K562 (cell line): Measurements from ENCODE around the gene MINK1. TPM values are rescaled to one million over a fixed set of nuclear protein-coding genes. Genes with fewer than 3 reads are reported as not detected.

Source experiments
- ATAC-seq: fragments of 200-7000 bp; cut with Tn5 transposase; 3 replicates; pipeline ENCODE4 v1.9.1; 2020; ENCODE audit warnings: moderate library complexity
- BruUV-seq: library from RNA; stranded (reverse); fragments of 400-500 nt; replicated peaks from 2 replicates; lab custom pipeline; 2021; lab: Mats Ljungman, UMichigan
- CTCF ChIA-PET: fragments of 300-600 bp; formaldehyde crosslinking; extraction: SDS; loops from one replicate; lab custom pipeline; 2021; ENCODE audit warnings: low intra/inter-chr PET ratio; lab: Yijun Ruan, JAX
- POLR2A ChIA-PET: fragments of 300-600, 350-650 bp; sonication (Branson Sonifier 250); formaldehyde crosslinking; extraction: SDS; loops from one replicate; lab custom pipeline; 2021; ENCODE audit warnings: antibody characterized with exemption, inconsistent platforms; lab: Yijun Ruan, JAX
- DNase-seq, 4 experiments: peaks; one replicate each; pipeline versions ENCODE4 v3.0.0 to v3.0.0-alpha.2; 2011 to 2018; ENCODE audit warnings: low spot score in 3 of 4, mixed read lengths in 3 of 4; ENCODE audit errors: extremely low read depth in 1 of 4
- FAIRE-seq: peaks from 2 replicates; lab custom pipeline; 2011; peaks lifted over from hg19 to GRCh38; lab: Jason Lieb, UNC
- H2AFZ ChIP-seq: 2 replicates; pipeline ENCODE4 v1.6.0; 2011; ENCODE audit warnings: low read depth, low read length, control low read depth, inconsistent platforms
- H3K27ac ChIP-seq: fragments of 200-600 bp; 3 replicates; pipeline ENCODE4 v1.8.0; 2011; ENCODE audit warnings: low read depth, mild to moderate bottlenecking, control low read depth, inconsistent platforms, low read length, moderate library complexity, mixed read lengths; ENCODE audit errors: extremely low read depth
- H3K27me3 ChIP-seq, 2 experiments: fragments of 300-600 bp in 1 of 2; 2 replicates in 1 of 2; 3 replicates in 1 of 2; pipeline versions ENCODE4 v1.6.0 to v1.8.0; 2011; ENCODE audit warnings: inconsistent platforms in 2 of 2, low read length in 2 of 2, mild to moderate bottlenecking in 1 of 2, mixed read lengths in 1 of 2, moderate library complexity in 1 of 2; ENCODE audit not compliant: control insufficient read depth in 2 of 2, insufficient read depth in 2 of 2
- H3K36me3 ChIP-seq: fragments of 300-600 bp; 3 replicates; pipeline ENCODE4 v1.8.0; 2011; ENCODE audit warnings: mild to moderate bottlenecking, low read length, inconsistent platforms; ENCODE audit not compliant: control insufficient read depth, insufficient read depth
- H3K4me1 ChIP-seq, 2 experiments: fragments of 200-600 bp in 1 of 2; replicated peaks in 1 of 2; 2 replicates in 1 of 2; 3 replicates in 1 of 2; pipeline versions ENCODE4 v1.5.1 to v1.8.0; 2011; ENCODE audit warnings: inconsistent platforms in 2 of 2, low read length in 2 of 2, mild to moderate bottlenecking in 1 of 2, mixed read lengths in 1 of 2, moderate library complexity in 1 of 2; ENCODE audit not compliant: control insufficient read depth in 2 of 2, insufficient read depth in 2 of 2
- H3K4me2 ChIP-seq: 2 replicates; pipeline ENCODE4 v1.6.1; 2011; ENCODE audit warnings: low read length, control low read depth, inconsistent platforms, mixed read lengths; ENCODE audit not compliant: insufficient read depth
- H3K4me3 ChIP-seq: fragments of 200-600 bp; sonication (generic), shearing (Covaris generic); 2 replicates; pipeline ENCODE4 v1.5.1; 2016; ENCODE audit warnings: control low read depth, inconsistent platforms
- H3K79me2 ChIP-seq: fragments of 200-600 bp; 3 replicates; pipeline ENCODE4 v1.8.0; 2011; ENCODE audit warnings: low read length, inconsistent platforms; ENCODE audit not compliant: control insufficient read depth, insufficient read depth
- H3K9ac ChIP-seq, 2 experiments: 2 replicates each; pipeline versions ENCODE4 v1.6.0 to v1.6.1; 2011; ENCODE audit warnings: low read depth in 2 of 2, low read length in 2 of 2, control low read depth in 1 of 2, inconsistent platforms in 1 of 2, mild to moderate bottlenecking in 1 of 2, mixed read lengths in 1 of 2; ENCODE audit not compliant: insufficient read depth in 1 of 2
- H3K9me1 ChIP-seq: one replicate; pipeline ENCODE4 v1.6.0; 2011; ENCODE audit warnings: inconsistent platforms, mild to moderate bottlenecking, low read length, moderate library complexity; ENCODE audit not compliant: control insufficient read depth, insufficient read depth
- H3K9me3 ChIP-seq: replicated peaks from 2 replicates; pipeline ENCODE4 v1.5.1; 2011; ENCODE audit warnings: low read depth, low read length, inconsistent platforms; ENCODE audit not compliant: control insufficient read depth, insufficient read depth
- H4K20me1 ChIP-seq: replicated peaks from 2 replicates; pipeline ENCODE4 v1.6.1; 2011; ENCODE audit warnings: low read length, inconsistent platforms, mixed read lengths; ENCODE audit not compliant: control insufficient read depth, insufficient read depth
- KDM1A ChIP-seq, 2 experiments: fragments of 450-650 bp; IDR thresholded peaks; 2 replicates each; pipeline ENCODE4 v1.6.1; 2016; ENCODE audit warnings: mild to moderate bottlenecking in 2 of 2
- KDM4B ChIP-seq, 2 experiments: fragments of 450-650 bp in 1 of 2; sonication (generic) in 1 of 2; IDR thresholded peaks; 2 replicates each; pipeline ENCODE4 v1.6.1; 2016 to 2017; ENCODE audit warnings: borderline replicate concordance in 2 of 2, antibody characterized with exemption in 1 of 2, low read depth in 1 of 2, mild to moderate bottlenecking in 1 of 2
- POLR2G ChIP-seq: fragments of 200-400 bp; formaldehyde crosslinking; IDR thresholded peaks from 2 replicates; pipeline ENCODE4 v1.6.1; 2017; ENCODE audit warnings: low read depth, mild to moderate bottlenecking, antibody characterized with exemption, low read length, moderate library complexity
- SETDB1 ChIP-seq: IDR thresholded peaks from one replicate; pipeline ENCODE4 v1.6.1; 2012; ENCODE audit warnings: low read length, control low read depth, inconsistent platforms
- ZBTB1 ChIP-seq: sonication (generic); formaldehyde crosslinking; IDR thresholded peaks from 2 replicates; pipeline ENCODE4 v1.8.1; 2023; ENCODE audit warnings: missing genetic modification reagents, low read depth, mild to moderate bottlenecking, borderline replicate concordance
- ZNF174 ChIP-seq: fragments of 250-450 bp; sonication (Bioruptor Pico); IDR thresholded peaks from 2 replicates; pipeline ENCODE4 v1.4.0; 2020; ENCODE audit warnings: mild to moderate bottlenecking
- WGBS: fragments of 100-300 bp; shearing (Covaris generic); methylation state at CpG from one replicate; pipeline ENCODE4 v1.1.6; 2016; ENCODE audit warnings: low coverage, mixed read lengths; ENCODE audit not compliant: insufficient coverage; ENCODE audit errors: missing lambda C conversion rate; 5-methylcytosine and 5-hydroxymethylcytosine counted together
- in situ Hi-C: fragments of 300-500 bp; cut with MboI; formaldehyde crosslinking; loops from 4 replicates; pipeline ENCODE4 v1.15.0; 2018; ENCODE audit warnings: inconsistent platforms, mixed read lengths
- intact Hi-C: fragments of 100-400 bp; cut with micrococcal nuclease; formaldehyde crosslinking; loops from 2 replicates; pipeline ENCODE4 v1.14.2; 2022
- polyA plus RNA-seq, 8 experiments: library from polyadenylated mRNA; depleted of rRNA in 4 of 8; stranded (reverse) in 5 of 8; unstranded in 3 of 8; fragments of >200 nt; fragmentation: Nextera tagmentation in 2 of 8; fragmentation: Illumina TruSeq in 1 of 8; extraction: Ambion mirVana in 2 of 8; extraction: Trizol in 1 of 8; gene quantifications; 2 replicates each; pipeline versions ENCODE4 v1.2.1 to v1.2.3, GENCODE V29; 2011 to 2014; ENCODE audit warnings: inconsistent platforms in 1 of 8, missing spikeins in 1 of 8
- total RNA-seq, 7 experiments: library from RNA; depleted of rRNA in 6 of 7; stranded (reverse); fragments of >200 nt in 6 of 7; fragmentation: Illumina TruSeq in 2 of 7; extraction: Trizol in 2 of 7; gene quantifications; 2 replicates each; pipeline versions ENCODE4 v1.2.1 to v1.2.3, GENCODE V29; 2011 to 2021; ENCODE audit warnings: low replicate concordance in 1 of 7

The MINK1 gene
- total and polyA plus RNA-seq, 9 of the 15 experiments (the other 6 are each of a cell fraction or from before 2014, with no cell fraction given): 0.11 to 54.2 (median 14.9) TPM

DNA sequence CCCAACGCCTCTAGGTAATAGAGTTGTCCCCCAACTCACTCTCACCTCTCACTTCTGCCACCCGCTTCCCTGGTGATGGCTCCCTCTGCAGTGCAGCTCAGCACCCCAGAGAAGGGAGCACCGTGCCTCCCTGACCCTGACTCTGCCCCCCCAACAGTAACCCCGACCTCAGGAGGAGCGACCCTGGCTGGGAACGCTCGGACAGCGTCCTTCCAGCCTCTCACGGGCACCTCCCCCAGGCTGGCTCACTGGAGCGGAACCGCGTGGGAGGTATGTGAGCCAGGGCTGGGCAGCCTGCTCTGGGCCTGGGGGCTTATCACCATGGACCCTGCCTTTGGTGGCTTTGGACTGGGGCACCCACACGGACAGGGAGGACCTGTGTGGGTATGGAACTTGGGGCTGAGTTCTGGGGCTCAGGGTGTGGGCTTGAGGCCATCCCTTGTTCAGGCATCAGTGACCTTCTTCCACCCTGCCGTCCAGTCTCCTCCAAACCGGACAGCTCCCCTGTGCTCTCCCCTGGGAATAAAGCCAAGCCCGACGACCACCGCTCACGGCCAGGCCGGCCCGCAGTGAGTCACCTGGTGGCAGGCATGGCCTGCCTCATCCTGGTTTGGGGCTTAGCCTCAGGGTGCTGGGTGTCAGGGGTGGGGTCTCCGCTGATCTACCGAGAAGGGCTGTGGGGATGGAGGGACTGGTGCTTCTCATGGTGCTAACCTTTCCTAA is 59.5 kb downstream of the MINK1 start:
- POLR2A ChIA-PET: no interaction called here
- no peak overlapping the region for H3K4me3 ChIP-seq
- intact Hi-C loops: no loop called here
- TF ChIP-seq ZNF174 (CRISPR knock-in tag) (no peak), POLR2G (peak; percentile 51; the same call in 1 of the 2 replicates)
- TF ChIP-seq, all 486 proteins: peak for 1
- H3K9me3 ChIP-seq: no peaks in the 10 kb centered on the region
- in situ Hi-C loops: no loop called here
- H3K27ac ChIP-seq: no peak overlapping the region
- H3K79me2 ChIP-seq: no peaks in the 10 kb centered on the region
- H3K9ac ChIP-seq: peak overlapping the region in 1 of 2 experiments; percentile 22; a peak in 1 of 4 replicates
- H3K9me1 ChIP-seq: no peaks in the 10 kb centered on the region
- no peaks in the 10 kb centered on the region for H3K27me3 ChIP-seq
- WGBS: 80% methylated on average over 6 of the region's 23 CpGs
- H4K20me1 ChIP-seq: 0 out of 2 replicates have a peak, but pooled peaks cover 3% of the 10 kb centered on the region
- H3K36me3 ChIP-seq: peaks cover 74% of the 10 kb centered on the region; the same call in 2 of the 3 replicates
- H3K4me2 ChIP-seq: no peak overlapping the region
- FAIRE-seq: no peak
- CTCF ChIA-PET: no interaction called here
- no peak for DNase-seq
- no peak for ATAC-seq
- no TSS peak for BruUV-seq
- H3K4me1 ChIP-seq: peaks cover 0 to 18% of the 10 kb centered on the region in 2 experiments; a peak in 2 of 5 replicates
- no peak overlapping the region for H2AFZ ChIP-seq

GRCh38 chr17:4893272-4893671 is 60.1 kb downstream of the MINK1 start:
- Histone ChIP-seq H4K20me1 (0 out of 2 replicates have a peak, but pooled peaks cover 3% of the 10 kb centered on the region), H3K4me2 (no peak overlapping the region), H3K27ac (no peak overlapping the region), H2AFZ (no peak overlapping the region), H3K27me3 (no peaks in the 10 kb centered on the region), H3K9me3 (no peaks in the 10 kb centered on the region), H3K9ac (no peak overlapping the region; a peak in 1 of 4 replicates), H3K9me1 (no peaks in the 10 kb centered on the region)
- intact Hi-C loops: no loop called here
- WGBS: 76% methylated on average over 6 of the region's 18 CpGs
- in situ Hi-C loops: no loop called here
- no peak for TF ChIP-seq KDM4B (IDR thresholded peaks at IDR 0.05; ENCODE audit: borderline replicate concordance in 2 of 2, low read depth in 1 of 2)
- TF ChIP-seq SETDB1: no peak
- TF ChIP-seq ZBTB1: no peak
- no peak for TF ChIP-seq KDM1A (IDR thresholded peaks at IDR 0.05)
- TF ChIP-seq, all 486 proteins: peak for 0
- no peak for ATAC-seq
- no peak overlapping the region for H3K4me3 ChIP-seq
- no peak for DNase-seq
- H3K79me2 ChIP-seq: no peaks in the 10 kb centered on the region
- CTCF ChIA-PET: no interaction called here
- peaks cover 74% of the 10 kb centered on the region; the same call in 2 of the 3 replicates for H3K36me3 ChIP-seq
- POLR2A ChIA-PET: no interaction called here
- H3K4me1 ChIP-seq: peaks cover 0 to 18% of the 10 kb centered on the region in 2 experiments; a peak in 2 of 5 replicates
- no TSS peak for BruUV-seq
- no peak for FAIRE-seq
